Astrocyte of the cerebellum (primary cell): ENCODE measurements around the gene SNX14.

Experiments used
- DNase-seq: peaks from one replicate; pipeline ENCODE4 v3.0.0-alpha.2; 2011; ENCODE audit warnings: low read depth
- H3K4me3 ChIP-seq: 2 replicates; pipeline ENCODE4 v1.5.1; 2011; ENCODE audit warnings: mild to moderate bottlenecking, low read depth, low read length, moderate library complexity
- in situ Hi-C: cut with HindIII; loops from 2 replicates; pipeline ENCODE4 v1.10.0; 2017; ENCODE audit warnings: low sequenced_read_pairs
- TF ChIP-seq, protein P1 (sequence below): IDR thresholded peaks from 2 replicates; pipeline ENCODE4 v1.5.1; 2012; ENCODE audit warnings: low read length, low read depth, moderate library complexity, mild to moderate bottlenecking; ENCODE audit errors: missing control alignments

The SNX14 gene

DNA sequence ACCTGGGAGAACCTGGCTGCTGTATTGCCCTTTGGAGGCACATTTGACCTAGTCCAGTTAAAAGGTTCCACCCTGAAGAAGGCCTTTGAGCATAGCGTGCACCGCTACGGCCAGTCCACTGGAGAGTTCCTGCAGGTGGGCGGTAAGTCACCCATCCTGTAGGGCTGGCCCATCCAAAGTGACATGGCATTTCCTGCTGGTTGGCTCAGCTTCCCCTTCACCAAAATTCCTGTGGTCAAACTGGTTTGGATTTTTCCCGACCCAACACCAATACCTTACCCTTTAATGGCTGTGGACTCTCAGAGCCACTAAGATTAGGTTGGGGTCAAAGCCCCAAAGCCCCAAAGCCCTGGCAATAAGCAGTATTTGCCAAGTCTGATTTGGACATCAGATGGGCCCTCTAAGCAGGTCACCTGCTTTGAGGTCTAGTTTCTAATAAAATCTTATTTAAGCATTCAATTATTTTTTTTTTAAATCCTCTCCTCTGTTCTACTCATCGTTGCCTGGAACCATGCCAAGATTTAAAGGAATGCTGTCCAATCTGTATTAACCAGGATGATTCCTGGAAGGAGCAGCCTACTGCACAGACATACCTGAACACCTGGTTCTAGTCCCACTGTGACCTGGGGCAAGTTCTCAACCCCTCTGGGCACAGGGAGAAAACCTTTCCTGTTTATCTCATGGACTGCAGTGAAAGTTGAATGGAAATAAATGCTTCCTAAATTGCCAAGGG lies 103.0 kb downstream of the SNX14 start:
- in situ Hi-C loops: no loop called here
- H3K4me3 ChIP-seq: no peak overlapping the region
- DNase-seq: no peak
- TF ChIP-seq, protein P1, sequence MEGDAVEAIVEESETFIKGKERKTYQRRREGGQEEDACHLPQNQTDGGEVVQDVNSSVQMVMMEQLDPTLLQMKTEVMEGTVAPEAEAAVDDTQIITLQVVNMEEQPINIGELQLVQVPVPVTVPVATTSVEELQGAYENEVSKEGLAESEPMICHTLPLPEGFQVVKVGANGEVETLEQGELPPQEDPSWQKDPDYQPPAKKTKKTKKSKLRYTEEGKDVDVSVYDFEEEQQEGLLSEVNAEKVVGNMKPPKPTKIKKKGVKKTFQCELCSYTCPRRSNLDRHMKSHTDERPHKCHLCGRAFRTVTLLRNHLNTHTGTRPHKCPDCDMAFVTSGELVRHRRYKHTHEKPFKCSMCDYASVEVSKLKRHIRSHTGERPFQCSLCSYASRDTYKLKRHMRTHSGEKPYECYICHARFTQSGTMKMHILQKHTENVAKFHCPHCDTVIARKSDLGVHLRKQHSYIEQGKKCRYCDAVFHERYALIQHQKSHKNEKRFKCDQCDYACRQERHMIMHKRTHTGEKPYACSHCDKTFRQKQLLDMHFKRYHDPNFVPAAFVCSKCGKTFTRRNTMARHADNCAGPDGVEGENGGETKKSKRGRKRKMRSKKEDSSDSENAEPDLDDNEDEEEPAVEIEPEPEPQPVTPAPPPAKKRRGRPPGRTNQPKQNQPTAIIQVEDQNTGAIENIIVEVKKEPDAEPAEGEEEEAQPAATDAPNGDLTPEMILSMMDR: no peak

DNA sequence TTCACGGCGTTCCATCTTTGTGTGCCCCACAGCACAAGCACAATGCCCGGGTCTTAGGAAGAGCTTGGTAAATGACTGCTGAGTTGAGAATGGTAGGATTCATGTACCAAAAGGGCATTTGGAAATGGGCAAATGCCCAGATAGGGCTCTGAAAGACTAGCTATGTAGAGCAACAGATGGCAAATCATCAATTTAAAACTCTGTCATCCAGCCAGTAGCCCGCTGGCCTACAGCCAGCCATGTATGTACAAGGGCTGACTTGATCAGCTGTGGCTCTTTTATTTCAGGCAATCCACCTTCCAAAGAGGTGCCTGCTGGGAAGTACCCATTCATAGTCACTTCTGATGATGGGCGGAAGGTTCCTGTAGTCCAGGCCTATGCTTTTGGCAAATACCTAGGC lies 108.7 kb downstream of the SNX14 start:
- no peak for DNase-seq
- in situ Hi-C loops: no loop called here
- no peak overlapping the region for H3K4me3 ChIP-seq
- TF ChIP-seq, protein P1: no peak

DNA sequence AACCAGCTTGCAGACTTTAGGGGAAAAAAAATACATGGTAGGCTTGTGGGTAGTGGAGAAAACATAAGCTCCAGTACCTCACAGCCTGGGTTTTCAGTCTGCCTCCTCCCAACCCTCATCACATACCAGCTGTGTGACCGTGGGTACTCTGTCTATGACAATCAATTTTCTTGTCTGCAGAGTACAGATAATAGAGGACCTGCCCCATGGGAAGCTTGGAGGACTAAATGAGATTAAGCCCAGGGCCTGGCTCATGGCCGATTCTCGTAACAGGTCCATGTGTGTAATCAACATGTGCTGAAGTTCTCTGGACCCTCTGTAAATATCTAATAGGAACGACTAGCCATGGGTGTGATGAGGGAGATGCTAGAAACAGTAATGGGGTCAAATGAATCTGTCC lies 109.8 kb downstream of the SNX14 start:
- in situ Hi-C loops: no loop called here
- no peak for DNase-seq
- TF ChIP-seq, protein P1: no peak
- no peak overlapping the region for H3K4me3 ChIP-seq

DNA sequence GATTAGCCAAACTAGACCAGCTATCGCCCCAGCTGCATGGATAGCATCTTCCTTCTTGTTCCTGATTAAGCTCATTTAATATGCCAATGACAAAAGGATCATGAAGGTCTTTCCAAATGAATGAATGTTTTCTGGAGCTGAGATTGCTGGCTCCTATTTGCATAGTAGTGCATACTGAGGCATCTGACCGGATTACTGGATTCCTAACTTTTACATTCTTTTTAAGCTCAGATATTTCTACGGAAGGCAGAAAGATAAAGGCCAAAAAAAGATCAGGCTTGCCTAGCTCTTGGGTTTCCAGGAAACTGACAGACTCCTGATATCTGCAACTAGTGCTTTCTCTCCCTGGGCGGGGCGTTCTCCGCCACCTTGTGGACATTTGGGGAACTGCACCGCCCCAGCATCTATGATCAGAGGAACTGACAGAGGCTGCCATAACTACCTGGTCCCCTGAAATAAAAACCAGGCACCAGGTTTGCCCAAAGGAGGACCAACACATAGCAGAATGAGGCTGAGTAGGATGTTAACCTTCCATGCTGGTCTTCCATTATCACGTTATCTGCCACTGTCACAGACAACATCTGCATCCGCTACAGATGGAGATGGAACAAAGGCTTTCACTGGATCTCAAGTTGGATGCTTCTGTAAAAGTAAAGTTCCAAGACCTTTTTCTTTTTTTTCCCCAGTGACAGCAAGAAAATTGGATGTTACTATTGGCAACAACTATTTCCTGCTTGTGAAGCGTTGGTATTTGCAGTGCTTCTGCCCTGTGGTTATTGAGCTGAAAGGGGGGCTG lies 110.6 kb downstream of the SNX14 start:
- H3K4me3 ChIP-seq: no peak overlapping the region
- in situ Hi-C loops: no loop called here
- TF ChIP-seq, protein P1: peak; percentile 100
- no peak for DNase-seq

DNA sequence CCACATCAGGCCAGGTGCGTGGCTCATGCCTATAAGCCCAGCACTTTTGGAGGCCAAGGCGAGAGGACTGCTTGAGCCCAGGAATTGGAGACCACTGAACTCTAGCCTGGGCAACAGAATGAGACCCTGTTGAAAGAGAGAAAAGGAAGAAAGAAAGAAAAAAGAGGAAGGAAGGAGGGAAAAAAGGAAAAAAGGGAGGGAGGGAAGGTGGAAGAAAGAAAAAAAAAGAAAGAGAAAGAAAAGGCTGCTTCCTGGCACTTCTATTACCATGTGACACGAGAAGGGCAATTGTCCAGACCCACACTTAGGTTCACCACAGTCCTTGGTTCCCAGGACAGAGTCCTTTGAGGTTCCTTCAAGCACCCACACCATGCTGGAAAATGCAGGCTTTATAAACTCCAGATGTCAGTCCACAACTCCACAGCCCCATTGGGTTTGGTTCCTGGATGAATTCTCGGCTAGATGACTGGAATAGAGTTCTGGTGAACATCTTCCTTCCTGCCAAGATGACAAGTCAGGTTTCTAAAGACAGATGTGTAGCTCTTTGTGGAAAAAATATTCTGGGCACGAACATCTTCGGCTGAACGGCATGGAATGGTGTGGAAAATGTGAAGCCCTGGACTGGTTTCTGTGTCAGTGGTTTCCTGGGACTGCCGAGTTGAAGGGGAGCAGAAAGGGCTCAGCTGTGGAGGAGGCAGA lies 111.3 kb downstream of the SNX14 start:
- H3K4me3 ChIP-seq: no peak overlapping the region
- no peak for DNase-seq
- TF ChIP-seq, protein P1: no peak
- in situ Hi-C loops: no loop called here

DNA sequence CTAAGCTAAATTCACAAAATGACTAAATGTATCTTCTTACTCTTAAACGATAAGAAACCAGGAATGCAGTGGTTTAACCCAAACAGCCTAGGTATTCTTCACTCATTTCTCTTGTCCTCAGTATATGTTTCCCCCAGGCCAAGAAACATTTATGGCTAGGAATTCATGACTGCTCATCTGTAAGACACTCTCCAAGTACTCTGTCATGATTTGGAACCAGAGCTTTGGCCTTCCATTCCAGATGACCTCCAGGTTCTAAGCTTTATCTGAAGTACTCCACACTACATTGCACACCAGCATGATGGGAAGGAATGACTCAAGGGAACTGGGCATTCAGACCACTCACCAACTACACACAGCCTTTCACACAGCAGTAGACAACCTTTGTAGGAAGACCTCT lies 114.5 kb downstream of the SNX14 start:
- DNase-seq: no peak
- in situ Hi-C loops: no loop called here
- TF ChIP-seq, protein P1: no peak
- no peak overlapping the region for H3K4me3 ChIP-seq
